Fibroblast of skin of right biceps (primary cell): ENCODE measurements around the gene HBA1.
A peak's percentile ranks its signal among the peaks of the same experiment; 100 is the strongest.
"Not testable (repeated sequence)": the region's sequence is repeated elsewhere in the genome, so short reads cannot be mapped to it uniquely, and the experiment has no call there.

Source experiments
- DNase-seq: peaks from one replicate; pipeline ENCODE4 v3.0.0-alpha.2; 2013

Gene HBA1

GRCh38 chr16:160242-160641 lies 16.2 kb upstream of the HBA1 start:
- DNase-seq: not testable (repeated sequence)

GRCh38 chr16:160691-161190 lies 15.7 kb upstream of the HBA1 start:
- DNase-seq: no peak

GRCh38 chr16:162271-162991 lies 14.0 kb upstream of the HBA1 start:
- DNase-seq: no peak

- not testable (repeated sequence) for DNase-seq
Measured at GRCh38 chr16:163139-163538, 13.3 kb upstream of the HBA1 start.

DNA sequence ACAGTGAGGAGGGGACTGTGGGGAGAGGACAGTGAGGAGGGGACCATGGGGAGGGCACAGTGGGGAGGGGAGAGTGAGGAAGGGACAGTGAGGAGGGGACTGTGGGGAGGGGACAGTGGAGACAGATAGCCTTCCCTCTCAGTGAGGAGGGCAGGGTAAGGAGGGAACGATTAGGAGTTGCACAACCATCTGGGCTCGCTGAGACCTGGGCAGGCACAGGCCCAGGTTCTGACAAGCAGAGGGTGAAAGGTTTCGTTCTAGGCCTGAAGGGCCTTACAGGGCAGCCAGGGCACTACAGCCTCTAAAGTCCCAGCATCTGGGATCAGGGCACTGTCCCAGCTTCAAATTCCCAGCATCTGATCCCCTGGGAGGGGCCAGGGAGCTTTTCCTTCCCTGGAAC lies 12.8 kb upstream of the HBA1 start:
- not testable (repeated sequence) for DNase-seq

GRCh38 chr16:164134-164823 lies 12.2 kb upstream of the HBA1 start:
- not testable (repeated sequence) for DNase-seq

GRCh38 chr16:164827-165538 lies 11.5 kb upstream of the HBA1 start:
- DNase-seq: no peak

DNA sequence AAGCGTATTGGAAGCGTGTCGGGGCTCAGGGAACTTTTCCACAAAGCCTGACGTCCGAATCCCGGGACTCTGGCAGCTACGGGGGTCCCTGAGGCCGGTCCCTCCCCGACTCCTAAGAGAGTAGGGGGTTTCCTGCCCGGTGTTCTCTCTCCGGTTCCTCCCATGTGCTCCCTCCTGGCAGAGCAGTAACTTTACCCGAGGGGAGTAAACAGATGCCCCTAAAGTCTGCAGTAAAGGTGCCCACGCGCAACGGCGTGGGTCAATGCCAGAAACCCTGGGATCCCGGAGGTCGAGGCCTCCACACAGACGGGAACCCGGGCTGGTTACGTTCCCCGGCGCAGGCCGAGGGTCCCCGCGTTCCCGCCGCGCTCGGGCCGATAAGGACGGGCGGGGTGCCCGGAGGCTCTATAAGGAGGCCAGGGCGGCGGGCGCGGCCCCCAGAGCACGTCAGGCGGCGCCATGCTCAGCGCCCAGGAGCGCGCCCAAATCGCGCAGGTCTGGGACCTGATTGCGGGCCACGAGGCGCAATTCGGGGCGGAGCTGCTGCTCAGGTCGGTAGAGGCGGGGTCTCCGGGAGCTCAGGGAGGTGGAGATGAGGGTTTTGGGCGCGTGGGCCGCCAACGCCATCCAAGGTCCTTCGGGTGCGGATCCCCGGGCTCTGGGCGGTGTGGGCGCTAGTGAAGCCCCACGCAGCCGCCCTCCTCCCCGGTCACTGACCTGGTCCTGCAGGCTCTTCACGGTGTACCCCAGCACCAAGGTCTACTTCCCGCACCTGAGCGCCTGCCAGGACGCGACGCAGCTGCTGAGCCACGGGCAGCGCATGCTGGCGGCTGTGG lies 10.7 kb upstream of the HBA1 start, which contains the start of gene HBM:
HBM (plus strand) TSS at position 440 of the 836 bp plus-strand sequence; CDS start at position 460, 20 bp downstream.
- DNase-seq: no peak

DNA sequence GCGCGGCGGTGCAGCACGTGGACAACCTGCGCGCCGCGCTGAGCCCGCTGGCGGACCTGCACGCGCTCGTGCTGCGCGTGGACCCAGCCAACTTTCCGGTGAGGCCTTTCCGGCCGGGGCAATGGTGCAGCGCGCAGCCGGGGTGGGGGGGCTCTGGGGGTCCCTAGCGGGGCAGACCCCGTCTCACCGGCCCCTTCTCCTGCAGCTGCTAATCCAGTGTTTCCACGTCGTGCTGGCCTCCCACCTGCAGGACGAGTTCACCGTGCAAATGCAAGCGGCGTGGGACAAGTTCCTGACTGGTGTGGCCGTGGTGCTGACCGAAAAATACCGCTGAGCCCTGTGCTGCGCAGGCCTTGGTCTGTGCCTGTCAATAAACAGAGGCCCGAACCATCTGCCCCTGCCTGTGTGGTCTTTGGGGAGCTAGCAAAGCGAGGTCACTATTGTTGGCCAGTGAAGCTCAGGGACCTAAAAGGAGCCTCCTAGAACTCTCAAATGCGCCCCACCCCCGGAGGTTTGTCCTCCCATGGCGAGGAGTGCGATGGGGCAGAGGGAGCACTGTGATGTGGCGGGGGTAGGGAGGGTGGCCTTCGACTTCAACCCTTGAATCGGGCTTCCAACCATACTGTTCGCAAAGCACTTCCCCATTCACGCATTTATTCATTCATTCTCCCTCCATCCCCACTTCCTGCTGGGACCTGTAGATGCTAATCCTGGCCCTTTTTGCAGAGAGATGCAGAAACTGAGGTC lies 9.9 kb upstream of the HBA1 start:
- no peak for DNase-seq

GRCh38 chr16:167122-167690 lies 9.3 kb upstream of the HBA1 start:
- DNase-seq: no peak

DNA sequence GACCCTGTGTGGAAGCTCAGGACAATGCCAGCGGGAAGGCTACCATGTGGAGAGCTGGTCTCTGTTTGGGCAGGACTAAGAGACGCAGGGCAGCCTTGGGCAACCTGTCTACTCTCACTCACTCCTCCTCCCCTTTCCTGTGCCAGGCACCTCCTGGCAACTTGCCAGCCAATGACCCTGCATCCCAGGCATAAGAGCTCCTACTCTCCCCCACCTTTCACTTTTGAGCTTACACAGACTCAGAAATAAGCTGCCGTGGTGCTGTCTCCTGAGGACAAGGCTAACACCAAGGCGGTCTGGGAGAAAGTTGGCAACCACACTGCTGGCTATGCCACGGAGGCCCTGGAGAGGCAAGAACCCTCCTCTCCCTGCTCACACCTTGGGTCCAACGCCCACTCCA lies 8.1 kb upstream of the HBA1 start:
- no peak for DNase-seq

- no peak for DNase-seq
Measured at GRCh38 chr16:169014-169413, 7.5 kb upstream of the HBA1 start.

GRCh38 chr16:170088-170507 lies 6.4 kb upstream of the HBA1 start:
- peak; percentile 18 for DNase-seq

DNA sequence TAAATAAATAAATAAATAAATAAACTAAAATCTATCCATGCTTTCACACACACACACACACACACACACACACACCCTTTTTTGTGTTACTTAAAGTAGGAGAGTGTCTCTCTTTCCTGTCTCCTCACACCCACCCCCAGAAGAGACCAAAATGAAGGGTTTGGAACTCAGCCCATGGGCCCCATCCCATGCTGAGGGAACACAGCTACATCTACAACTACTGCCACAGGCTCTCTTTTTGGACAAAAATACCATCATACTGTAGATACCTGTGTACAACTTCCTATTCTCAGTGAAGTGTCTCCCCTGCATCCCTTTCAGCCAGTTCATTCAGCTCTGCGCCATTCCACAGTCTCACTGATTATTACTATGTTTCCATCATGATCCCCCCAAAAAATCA lies 5.7 kb upstream of the HBA1 start:
- DNase-seq: no peak

- DNase-seq: not testable (repeated sequence)
Measured at GRCh38 chr16:172374-172941, 4.0 kb upstream of the HBA1 start, which contains the start of gene HBA2. TSS of gene HBA2 (plus strand) at chr16:172876. CDS start at chr16:172913, 37 bp downstream.

GRCh38 chr16:173211-173854 lies 3.1 kb upstream of the HBA1 start:
- not testable (repeated sequence) for DNase-seq

DNA sequence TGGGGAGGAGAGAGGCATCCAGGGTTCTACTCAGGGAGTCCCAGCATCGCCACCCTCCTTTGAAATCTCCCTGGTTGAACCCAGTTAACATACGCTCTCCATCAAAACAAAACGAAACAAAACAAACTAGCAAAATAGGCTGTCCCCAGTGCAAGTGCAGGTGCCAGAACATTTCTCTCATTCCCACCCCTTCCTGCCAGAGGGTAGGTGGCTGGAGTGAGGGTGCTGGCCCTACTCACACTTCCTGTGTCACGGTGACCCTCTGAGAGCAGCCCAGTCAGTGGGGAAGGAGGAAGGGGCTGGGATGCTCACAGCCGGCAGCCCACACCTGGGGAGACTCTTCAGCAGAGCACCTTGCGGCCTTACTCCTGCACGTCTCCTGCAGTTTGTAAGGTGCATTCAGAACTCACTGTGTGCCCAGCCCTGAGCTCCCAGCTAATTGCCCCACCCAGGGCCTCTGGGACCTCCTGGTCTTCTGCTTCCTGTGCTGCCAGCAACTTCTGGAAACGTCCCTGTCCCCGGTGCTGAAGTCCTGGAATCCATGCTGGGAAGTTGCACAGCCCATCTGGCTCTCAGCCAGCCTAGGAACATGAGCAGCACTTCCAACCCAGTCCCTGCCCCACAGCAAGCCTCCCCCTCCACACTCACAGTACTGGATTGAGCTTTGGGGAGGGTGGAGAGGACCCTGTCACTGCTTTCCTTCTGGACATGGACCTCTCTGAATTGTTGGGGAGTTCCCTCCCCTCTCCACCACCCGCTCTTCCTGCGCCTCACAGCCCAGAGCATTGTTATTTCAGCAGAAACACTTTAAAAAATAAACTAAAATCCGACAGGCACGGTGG lies 2.3 kb upstream of the HBA1 start:
- DNase-seq: peak; percentile 21

DNA sequence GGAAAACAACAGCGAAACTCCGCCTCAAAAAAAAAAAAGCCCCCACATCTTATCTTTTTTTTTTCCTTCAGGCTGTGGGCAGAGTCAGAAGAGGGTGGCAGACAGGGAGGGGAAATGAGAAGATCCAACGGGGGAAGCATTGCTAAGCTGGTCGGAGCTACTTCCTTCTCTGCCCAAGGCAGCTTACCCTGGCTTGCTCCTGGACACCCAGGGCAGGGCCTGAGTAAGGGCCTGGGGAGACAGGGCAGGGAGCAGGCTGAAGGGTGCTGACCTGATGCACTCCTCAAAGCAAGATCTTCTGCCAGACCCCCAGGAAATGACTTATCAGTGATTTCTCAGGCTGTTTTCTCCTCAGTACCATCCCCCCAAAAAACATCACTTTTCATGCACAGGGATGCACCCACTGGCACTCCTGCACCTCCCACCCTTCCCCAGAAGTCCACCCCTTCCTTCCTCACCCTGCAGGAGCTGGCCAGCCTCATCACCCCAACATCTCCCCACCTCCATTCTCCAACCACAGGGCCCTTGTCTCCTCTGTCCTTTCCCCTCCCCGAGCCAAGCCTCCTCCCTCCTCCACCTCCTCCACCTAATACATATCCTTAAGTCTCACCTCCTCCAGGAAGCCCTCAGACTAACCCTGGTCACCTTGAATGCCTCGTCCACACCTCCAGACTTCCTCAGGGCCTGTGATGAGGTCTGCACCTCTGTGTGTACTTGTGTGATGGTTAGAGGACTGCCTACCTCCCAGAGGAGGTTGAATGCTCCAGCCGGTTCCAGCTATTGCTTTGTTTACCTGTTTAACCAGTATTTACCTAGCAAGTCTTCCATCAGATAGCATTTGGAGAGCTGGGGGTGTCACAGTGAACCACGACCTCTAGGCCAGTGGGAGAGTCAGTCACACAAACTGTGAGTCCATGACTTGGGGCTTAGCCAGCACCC lies 1.2 kb upstream of the HBA1 start:
- no peak for DNase-seq
